Inflammatory macrophage (primary cell): ENCODE measurements around the gene NUTM2D.
"Not testable (repeated sequence)": the region's sequence is repeated elsewhere in the genome, so short reads cannot be mapped to it uniquely, and the experiment has no call there.

Experiments
- DNase-seq, 2 donors: peaks; one replicate each; pipeline ENCODE4 v3.0.0-alpha.2; 2020 to 2022

NUTM2D gene

GRCh38 chr10:87374091-87374490 is 16.5 kb downstream of the NUTM2D start:
- DNase-seq, result not testable (repeated sequence)

- not testable (repeated sequence) for DNase-seq
Observed at GRCh38 chr10:87379115-87379514, 21.6 kb downstream of the NUTM2D start.

DNA sequence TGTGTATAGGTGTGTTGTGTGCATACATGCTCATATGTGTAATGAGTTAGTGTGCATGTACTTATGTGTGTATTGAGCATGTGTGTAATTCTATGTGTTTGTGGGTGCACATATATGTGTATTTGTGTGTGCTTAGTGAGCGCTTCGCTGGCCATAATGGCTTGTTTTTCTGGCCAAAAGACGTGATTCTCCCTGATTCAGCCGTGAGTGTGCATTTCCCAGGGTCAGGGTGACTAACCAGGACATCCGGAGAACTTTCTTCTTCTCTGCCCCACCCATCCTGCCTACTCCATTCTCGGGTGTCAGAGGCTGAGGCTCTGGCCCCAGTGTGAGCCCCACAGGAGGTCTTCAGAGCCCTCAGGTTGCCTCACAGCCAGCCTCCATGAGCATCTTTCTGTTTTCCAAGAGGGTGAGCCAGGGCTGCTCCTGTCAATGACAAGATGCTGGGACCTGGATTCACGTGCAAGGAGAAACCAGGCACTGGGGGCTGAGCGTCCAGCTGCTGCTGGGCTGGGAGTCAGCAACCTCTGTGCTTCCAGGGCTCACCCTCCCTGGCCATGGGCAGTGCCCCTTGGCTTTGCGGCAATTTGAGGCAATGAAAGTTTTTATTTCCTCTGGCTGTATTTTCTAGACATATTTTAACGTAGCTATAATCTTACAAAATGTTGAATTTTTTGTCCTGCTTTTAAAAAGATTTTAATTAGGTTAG is 25.8 kb downstream of the NUTM2D start:
- not testable (repeated sequence) for DNase-seq

- DNase-seq, result not testable (repeated sequence)
Observed at GRCh38 chr10:87384283-87384682, 26.7 kb downstream of the NUTM2D start.

DNA sequence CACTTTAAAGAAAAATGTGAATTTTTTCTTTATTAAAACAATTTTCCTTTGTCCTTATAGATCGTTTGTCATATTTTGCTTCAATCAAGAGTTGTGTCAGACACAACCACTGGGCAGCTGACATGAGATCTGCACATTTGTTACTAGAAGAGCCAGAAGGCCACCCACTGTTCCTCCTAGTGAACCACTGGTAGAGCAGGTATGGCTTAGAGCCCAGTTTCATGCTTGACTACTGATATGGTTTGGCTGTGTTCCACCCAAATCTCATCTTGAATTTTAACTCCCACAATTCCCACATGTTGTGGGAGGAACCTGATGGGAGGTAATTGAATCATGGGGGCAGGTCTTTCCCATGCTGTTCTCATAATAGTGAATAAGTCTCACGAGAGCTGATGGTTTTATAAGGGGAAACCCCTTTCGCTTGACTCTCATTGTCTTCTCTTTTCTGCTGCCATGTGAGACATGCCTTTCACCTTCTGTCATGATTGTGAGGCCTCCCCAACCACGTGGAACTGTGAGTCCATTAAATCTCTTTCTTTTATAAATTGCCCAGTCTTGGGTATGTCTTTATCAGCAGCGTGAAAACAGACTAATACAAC is 28.3 kb downstream of the NUTM2D start:
- DNase-seq, result not testable (repeated sequence)

GRCh38 chr10:87391360-87391759 is 33.8 kb downstream of the NUTM2D start:
- DNase-seq, result not testable (repeated sequence)

GRCh38 chr10:87396206-87396605 is 38.7 kb downstream of the NUTM2D start:
- DNase-seq, result not testable (repeated sequence)

GRCh38 chr10:87398436-87398835 is 40.9 kb downstream of the NUTM2D start:
- not testable (repeated sequence) for DNase-seq

- not testable (repeated sequence) for DNase-seq
Observed at GRCh38 chr10:87407516-87408467, 50.2 kb downstream of the NUTM2D start.

DNA sequence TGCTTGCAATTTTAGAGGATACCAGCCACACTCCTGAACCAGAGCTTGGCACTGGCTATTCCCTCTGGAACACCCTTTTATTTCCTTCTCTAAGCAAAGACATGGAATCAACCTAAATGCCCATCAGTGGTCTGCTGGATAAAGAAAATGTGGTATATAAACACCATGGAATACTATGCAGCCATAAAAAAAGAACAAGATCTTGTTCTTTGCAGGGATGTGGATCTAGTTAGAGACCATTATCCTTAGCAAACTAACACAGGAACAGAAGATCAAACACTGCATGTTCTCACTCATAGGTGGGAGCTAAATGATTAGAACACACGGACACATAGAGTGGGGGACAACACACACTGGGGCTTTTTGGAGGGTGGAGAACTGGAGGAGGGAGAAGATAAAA is 56.4 kb downstream of the NUTM2D start:
- not testable (repeated sequence) for DNase-seq
